ENCODE data around the gene TUFM. TPM values are rescaled to one million over a fixed set of nuclear protein-coding genes. Genes with fewer than 3 reads are reported as not detected.
"Not testable (repeated sequence)": the region's sequence is repeated elsewhere in the genome, so short reads cannot be mapped to it uniquely, and the experiment has no call there.

Gene TUFM
- total RNA-seq, 2 donors from 2014 or later, result 221 to 301 TPM

GRCh38 chr16:28823291-28823872 is 22.8 kb downstream of the TUFM start:
- peak in 1 of 2 donors; percentile 38 for DNase-seq
- ATAC-seq, result peak; percentile 32
- intact Hi-C loops (cut with DNase I, micrococcal nuclease), result no loop called here

- ATAC-seq (peak; percentile 78), DNase-seq (peak; percentile 94 to 96)
- intact Hi-C loops (cut with DNase I, micrococcal nuclease), result no loop called here
Observed at GRCh38 chr16:28822520-28823290, 23.4 kb downstream of the TUFM start, which contains the start of gene ATXN2L. TSS of gene ATXN2L (plus strand) at chr16:28822999. CDS start at chr16:28823260, 261 bp downstream.

GRCh38 chr16:28821874-28822519 is 24.2 kb downstream of the TUFM start:
- no peak for ATAC-seq
- intact Hi-C loops (cut with DNase I, micrococcal nuclease), result no loop called here
- DNase-seq, result no peak

GRCh38 chr16:28820546-28820945 is 25.6 kb downstream of the TUFM start:
- intact Hi-C loops (cut with DNase I, micrococcal nuclease); DNase-seq; ATAC-seq: not testable (repeated sequence)

- intact Hi-C loops (cut with DNase I, micrococcal nuclease), result no loop called here
- DNase-seq (peak; percentile 54 to 59), ATAC-seq (no peak)
Observed at GRCh38 chr16:28820016-28820415, 26.1 kb downstream of the TUFM start.

- DNase-seq; intact Hi-C loops (cut with DNase I, micrococcal nuclease): not testable (repeated sequence)
- peak; percentile 60 for ATAC-seq
Observed at GRCh38 chr16:28807445-28808120, 38.6 kb downstream of the TUFM start.

GRCh38 chr16:28802235-28803019 is 43.7 kb downstream of the TUFM start:
- peak in 1 of 2 donors; percentile 35 for DNase-seq
- peak; percentile 92 for ATAC-seq
- intact Hi-C loops (cut with DNase I, micrococcal nuclease), result not testable (repeated sequence)

Small RNA genes within 50 kb of the gene (microRNA-seq; reads per million reads assigned to microRNA genes)
- 0 to 0.53 reads per million in 2 donors for gene MIR4721

Other genes starting within 250 kb of the TUFM start
- gene SULT1A2, start 249.3 kb downstream of the TUFM start, total RNA-seq, result 10 to 100 TPM; 26.9 to 30.6 TPM
- 100 to 1,000 TPM; 115 to 135 TPM for gene SULT1A1, start 236.3 kb downstream of the TUFM start, total RNA-seq
- 1 to 10 TPM; 1.6 to 5.7 TPM for gene NPIPB8, start 208.3 kb downstream of the TUFM start, total RNA-seq
- 100 to 1,000 TPM; 550 to 645 TPM for gene EIF3C, start 134.9 kb downstream of the TUFM start, total RNA-seq
- gene NPIPB9, start 94.6 kb downstream of the TUFM start, total RNA-seq, result 1 to 10 TPM; 3.0 to 4.0 TPM
- 10 to 100 TPM; 86.6 to 98.5 TPM for gene ATXN2L, start 23.3 kb downstream of the TUFM start, total RNA-seq
- 10 to 100 TPM; 84.3 to 90.0 TPM for gene SH2B1, start 17.5 kb upstream of the TUFM start, total RNA-seq
- 1 to 10 TPM in 1 of 2 donors, under 1 TPM in 1; 0.47 to 1.3 TPM for gene ATP2A1, start 32.1 kb upstream of the TUFM start, total RNA-seq
- 10 to 100 TPM; 39.6 to 41.4 TPM for gene RABEP2, start 78.9 kb upstream of the TUFM start, total RNA-seq
- gene CD19, start 85.6 kb upstream of the TUFM start, total RNA-seq, result 1 to 10 TPM in 1 of 2 donors, under 1 TPM in 1; 0.64 to 1.2 TPM
- gene NFATC2IP, start 104.6 kb upstream of the TUFM start, total RNA-seq, result 10 to 100 TPM; 42.9 to 52.0 TPM
- 10 to 100 TPM; 31.1 to 32.0 TPM for gene SPNS1, start 128.4 kb upstream of the TUFM start, total RNA-seq
- 1 to 10 TPM; 6.9 to 7.2 TPM for gene LAT, start 138.7 kb upstream of the TUFM start, total RNA-seq